Thyroid gland (tissue), 4 donors: ENCODE results near the gene KLHL8. TPM values are rescaled to one million over a fixed set of nuclear protein-coding genes. Genes with fewer than 3 reads are reported as not detected.
A peak's percentile ranks its signal among the peaks of the same experiment; 100 is the strongest.

Experiments
- DNase-seq, 2 donors: peaks; one replicate each; pipeline ENCODE4 v3.0.0-alpha.2; 2019
- H3K27ac ChIP-seq, 3 donors: fragments of 200-600 bp; sonication (generic); 1 replicate in 2 of 3; 2 replicates in 1 of 3; pipeline ENCODE4 v1.5.1; 2016 to 2019; ENCODE audit warnings: mild to moderate bottlenecking in 1 of 3, moderate library complexity in 1 of 3
- H3K27me3 ChIP-seq: fragments of 200-600 bp; sonication (generic); one replicate; pipeline ENCODE4 v1.5.1; 2019
- H3K36me3 ChIP-seq, 2 donors: fragments of 200-600 bp; sonication (generic); one replicate each; pipeline ENCODE4 v1.5.1; 2016 to 2019
- H3K4me1 ChIP-seq, 2 donors: fragments of 200-600 bp; sonication (generic); one replicate each; pipeline ENCODE4 v1.5.1; 2017 to 2019
- H3K4me3 ChIP-seq, 3 donors: fragments of 200-600 bp; sonication (generic); replicated peaks in 1 of 3; 1 replicate in 2 of 3; 2 replicates in 1 of 3; pipeline ENCODE4 v1.5.1; 2016; ENCODE audit warnings: mild to moderate bottlenecking in 1 of 3
- H3K9me3 ChIP-seq: fragments of 200-600 bp; sonication (generic); one replicate; pipeline ENCODE4 v1.5.1; 2017
- POLR2A ChIP-seq, 2 donors: fragments of 450-650 bp; IDR thresholded peaks; one replicate each; pipeline ENCODE4 v1.6.1; 2017; ENCODE audit warnings: antibody characterized with exemption in 2 of 2, mild to moderate bottlenecking in 2 of 2, moderate library complexity in 1 of 2
- WGBS, 2 donors: methylation state at CpG; one replicate each; pipeline ENCODE4 v1.1.5; 2017; 5-methylcytosine and 5-hydroxymethylcytosine counted together
- intact Hi-C: fragments of 100-400 bp; cut with DNase I; formaldehyde crosslinking; loops from one replicate; pipeline ENCODE4 v1.15.1; 2023
- total RNA-seq, 4 donors: library from RNA; depleted of rRNA; stranded (reverse); fragments of >200 nt; gene quantifications; one replicate each; pipeline ENCODE4 v1.2.3, GENCODE V29; 2016
- TF ChIP-seq, protein P1 (sequence below), 6 experiments: fragments of 200-600 bp in 3 of 6; fragments of 450-650 bp in 3 of 6; sonication (generic) in 3 of 6; IDR thresholded peaks; one replicate each; pipeline ENCODE4 v1.5.1; 2016 to 2019; ENCODE audit warnings: antibody characterized with exemption in 6 of 6, mild to moderate bottlenecking in 2 of 6, inconsistent platforms in 1 of 6, moderate library complexity in 1 of 6

The KLHL8 gene
- total RNA-seq, 4 donors from 2014 or later: 24.1 to 32.8 (median 27.9) TPM

DNA sequence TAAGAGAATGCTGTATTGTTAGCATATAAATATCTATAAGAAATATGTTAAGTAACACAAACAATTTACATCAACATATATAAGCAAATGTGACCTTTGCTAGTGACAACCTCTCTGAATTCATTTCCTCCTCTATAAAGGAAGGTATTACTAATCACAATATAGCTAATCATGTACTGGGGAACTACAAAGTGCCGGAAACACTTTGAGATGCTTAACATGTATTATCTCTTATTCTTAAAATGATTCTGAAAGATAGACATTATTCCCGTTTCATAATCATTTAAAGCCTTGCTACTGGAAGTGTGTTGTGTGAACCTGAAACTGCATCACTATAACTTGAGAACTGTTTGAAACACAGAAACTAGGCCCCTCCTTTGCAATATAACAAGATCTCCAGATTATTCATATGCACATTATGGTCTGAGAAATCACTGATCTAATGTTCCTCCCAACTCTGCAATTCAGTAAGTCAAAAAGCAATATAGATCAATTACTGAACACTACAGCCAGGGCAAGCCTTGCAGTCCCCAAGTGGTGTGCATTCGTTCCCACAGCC is 54.0 kb downstream of the KLHL8 start:
- H3K4me3 ChIP-seq: no peak overlapping the region
- no peaks in the 10 kb centered on the region for H3K27me3 ChIP-seq
- H3K4me1 ChIP-seq: no peaks in the 10 kb centered on the region
- DNase-seq: no peak
- TF ChIP-seq, protein P1, sequence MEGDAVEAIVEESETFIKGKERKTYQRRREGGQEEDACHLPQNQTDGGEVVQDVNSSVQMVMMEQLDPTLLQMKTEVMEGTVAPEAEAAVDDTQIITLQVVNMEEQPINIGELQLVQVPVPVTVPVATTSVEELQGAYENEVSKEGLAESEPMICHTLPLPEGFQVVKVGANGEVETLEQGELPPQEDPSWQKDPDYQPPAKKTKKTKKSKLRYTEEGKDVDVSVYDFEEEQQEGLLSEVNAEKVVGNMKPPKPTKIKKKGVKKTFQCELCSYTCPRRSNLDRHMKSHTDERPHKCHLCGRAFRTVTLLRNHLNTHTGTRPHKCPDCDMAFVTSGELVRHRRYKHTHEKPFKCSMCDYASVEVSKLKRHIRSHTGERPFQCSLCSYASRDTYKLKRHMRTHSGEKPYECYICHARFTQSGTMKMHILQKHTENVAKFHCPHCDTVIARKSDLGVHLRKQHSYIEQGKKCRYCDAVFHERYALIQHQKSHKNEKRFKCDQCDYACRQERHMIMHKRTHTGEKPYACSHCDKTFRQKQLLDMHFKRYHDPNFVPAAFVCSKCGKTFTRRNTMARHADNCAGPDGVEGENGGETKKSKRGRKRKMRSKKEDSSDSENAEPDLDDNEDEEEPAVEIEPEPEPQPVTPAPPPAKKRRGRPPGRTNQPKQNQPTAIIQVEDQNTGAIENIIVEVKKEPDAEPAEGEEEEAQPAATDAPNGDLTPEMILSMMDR (IDR thresholded peaks at IDR 0.05): no peak
- TF ChIP-seq POLR2A (IDR thresholded peaks at IDR 0.05): no peak
- no peak overlapping the region for H3K27ac ChIP-seq
- intact Hi-C loops: no loop called here
- 90 to 94% methylated on average over 3 of the region's 3 CpGs for WGBS, 2 donors
- peaks cover 0 to 17% of the 10 kb centered on the region in 2 donors for H3K36me3 ChIP-seq
- H3K9me3 ChIP-seq: no peaks in the 10 kb centered on the region

GRCh38 chr4:87165892-87166291 is 54.5 kb downstream of the KLHL8 start:
- no peak overlapping the region for H3K27ac ChIP-seq
- H3K36me3 ChIP-seq: peaks cover 0 to 17% of the 10 kb centered on the region in 2 donors
- intact Hi-C loops: no loop called here
- H3K4me1 ChIP-seq: no peaks in the 10 kb centered on the region
- TF ChIP-seq, protein P1 (IDR thresholded peaks at IDR 0.05): no peak
- 93 to 97% methylated on average over 1 of the region's 1 CpG for WGBS, 2 donors
- H3K4me3 ChIP-seq: no peak overlapping the region
- no peaks in the 10 kb centered on the region for H3K27me3 ChIP-seq
- no peak for DNase-seq
- no peaks in the 10 kb centered on the region for H3K9me3 ChIP-seq

- DNase-seq: no peak
- no peak overlapping the region for H3K4me3 ChIP-seq
- H3K27me3 ChIP-seq: no peaks in the 10 kb centered on the region
- no peaks in the 10 kb centered on the region for H3K36me3 ChIP-seq
- H3K27ac ChIP-seq: no peak overlapping the region
- TF ChIP-seq, protein P1 (IDR thresholded peaks at IDR 0.05): no peak
- TF ChIP-seq POLR2A (IDR thresholded peaks at IDR 0.05): no peak
- WGBS, 2 donors: 70 to 82% methylated on average over 4 of the region's 4 CpGs
- H3K9me3 ChIP-seq: no peaks in the 10 kb centered on the region
- peaks cover 6 to 12% of the 10 kb centered on the region in 2 donors for H3K4me1 ChIP-seq
- intact Hi-C loops: loop anchor here (5.0 kb wide), 1 partner anchor 84 kb away; no protein-coding TSS in a partner anchor
Observed at GRCh38 chr4:87153078-87153870, 67.1 kb downstream of the KLHL8 start.

DNA sequence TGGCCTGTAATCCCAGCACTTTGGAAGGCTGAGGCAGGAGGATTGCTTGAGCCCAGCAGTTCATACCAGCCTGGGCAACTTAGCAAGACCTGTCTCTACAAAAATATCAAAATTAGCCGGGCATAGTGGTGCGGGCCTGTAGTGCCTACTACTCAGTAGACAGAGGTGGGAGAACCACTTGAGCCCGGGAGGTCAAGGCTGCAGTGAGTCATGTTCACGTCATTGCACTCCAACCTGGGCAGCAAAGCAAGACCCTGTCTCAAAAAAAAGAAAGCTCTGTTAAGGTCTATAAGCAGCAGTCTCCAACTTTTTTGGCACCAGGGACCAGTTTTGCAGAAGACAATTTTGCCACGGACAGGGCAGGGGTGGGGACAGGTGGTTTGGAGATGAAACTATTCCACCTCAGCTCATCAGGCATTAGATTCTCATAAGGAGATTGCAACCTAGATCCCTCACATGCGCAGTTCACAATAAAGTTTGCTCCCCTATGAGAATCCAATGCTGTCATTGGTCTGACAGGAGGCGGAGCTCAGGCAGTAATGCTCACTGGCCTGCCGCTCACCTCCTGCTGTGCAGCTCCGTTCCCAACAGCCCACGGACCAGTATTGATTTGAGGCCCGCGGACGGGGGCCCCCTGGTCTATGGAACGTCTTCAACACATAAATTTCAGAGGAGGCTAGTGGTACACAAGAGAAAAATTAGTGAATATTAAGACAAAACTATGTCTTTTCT is 67.9 kb downstream of the KLHL8 start:
- DNase-seq: peak; percentile 64
- 66 to 71% methylated on average over 14 of the region's 14 CpGs for WGBS, 2 donors
- H3K27me3 ChIP-seq: no peaks in the 10 kb centered on the region
- no peaks in the 10 kb centered on the region for H3K9me3 ChIP-seq
- no peak overlapping the region for H3K4me3 ChIP-seq
- peaks cover 6 to 12% of the 10 kb centered on the region in 2 donors for H3K4me1 ChIP-seq
- no peaks in the 10 kb centered on the region for H3K36me3 ChIP-seq
- no peak for TF ChIP-seq POLR2A (IDR thresholded peaks at IDR 0.05)
- TF ChIP-seq, protein P1 (IDR thresholded peaks at IDR 0.05): no peak
- peak overlapping the region in 1 of 3 donors; percentile 25 for H3K27ac ChIP-seq
- intact Hi-C loops: loop anchor here (5.0 kb wide), 1 partner anchor 85 kb away; no protein-coding TSS in a partner anchor
